ENCODE measurements around the gene GULP1. TPM values are rescaled to one million over a fixed set of nuclear protein-coding genes. Genes with fewer than 3 reads are reported as not detected.

GULP1 gene
- total RNA-seq, 1 donor from 2014 or later, result 17.7 TPM

DNA sequence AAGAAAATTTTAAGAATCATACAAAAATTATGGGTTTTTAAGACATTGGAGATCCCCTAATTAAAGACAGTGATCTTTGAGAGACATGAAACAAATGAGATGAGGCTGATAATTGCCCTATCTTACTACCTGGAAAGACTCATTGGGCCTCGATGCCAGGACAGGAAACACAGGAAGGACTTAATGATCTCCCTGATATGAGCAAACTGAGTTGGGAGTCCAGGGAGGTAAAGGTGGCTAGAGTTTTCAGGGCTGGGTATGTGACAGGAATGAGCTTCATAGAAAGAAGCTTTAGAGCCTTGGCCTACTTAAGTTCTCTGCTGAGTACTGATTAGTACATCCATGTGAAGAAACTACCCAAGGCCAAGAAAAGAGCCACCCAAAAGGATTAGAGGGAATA is 40.6 kb upstream of the GULP1 start:
- H3K9me3 Mint-ChIP-seq (ENCODE audit: unreplicated experiment), result no peaks in the 10 kb centered on the region
- peaks cover 3% of the 10 kb centered on the region for H3K27me3 Mint-ChIP-seq (ENCODE audit: unreplicated experiment)
- H3K4me3 Mint-ChIP-seq (ENCODE audit: unreplicated experiment), result no peak overlapping the region
- no peak for DNase-seq
- H3K27ac Mint-ChIP-seq (ENCODE audit: unreplicated experiment), result no peak overlapping the region
- peaks cover 2% of the 10 kb centered on the region for H3K4me1 Mint-ChIP-seq (ENCODE audit: low read depth, unreplicated experiment)
- TF ChIP-seq, protein P1, sequence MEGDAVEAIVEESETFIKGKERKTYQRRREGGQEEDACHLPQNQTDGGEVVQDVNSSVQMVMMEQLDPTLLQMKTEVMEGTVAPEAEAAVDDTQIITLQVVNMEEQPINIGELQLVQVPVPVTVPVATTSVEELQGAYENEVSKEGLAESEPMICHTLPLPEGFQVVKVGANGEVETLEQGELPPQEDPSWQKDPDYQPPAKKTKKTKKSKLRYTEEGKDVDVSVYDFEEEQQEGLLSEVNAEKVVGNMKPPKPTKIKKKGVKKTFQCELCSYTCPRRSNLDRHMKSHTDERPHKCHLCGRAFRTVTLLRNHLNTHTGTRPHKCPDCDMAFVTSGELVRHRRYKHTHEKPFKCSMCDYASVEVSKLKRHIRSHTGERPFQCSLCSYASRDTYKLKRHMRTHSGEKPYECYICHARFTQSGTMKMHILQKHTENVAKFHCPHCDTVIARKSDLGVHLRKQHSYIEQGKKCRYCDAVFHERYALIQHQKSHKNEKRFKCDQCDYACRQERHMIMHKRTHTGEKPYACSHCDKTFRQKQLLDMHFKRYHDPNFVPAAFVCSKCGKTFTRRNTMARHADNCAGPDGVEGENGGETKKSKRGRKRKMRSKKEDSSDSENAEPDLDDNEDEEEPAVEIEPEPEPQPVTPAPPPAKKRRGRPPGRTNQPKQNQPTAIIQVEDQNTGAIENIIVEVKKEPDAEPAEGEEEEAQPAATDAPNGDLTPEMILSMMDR (IDR thresholded peaks at IDR 0.05; ENCODE audit: partially characterized antibody, unreplicated experiment), result no peak
- no peaks in the 10 kb centered on the region for H3K36me3 Mint-ChIP-seq (ENCODE audit: unreplicated experiment)

DNA sequence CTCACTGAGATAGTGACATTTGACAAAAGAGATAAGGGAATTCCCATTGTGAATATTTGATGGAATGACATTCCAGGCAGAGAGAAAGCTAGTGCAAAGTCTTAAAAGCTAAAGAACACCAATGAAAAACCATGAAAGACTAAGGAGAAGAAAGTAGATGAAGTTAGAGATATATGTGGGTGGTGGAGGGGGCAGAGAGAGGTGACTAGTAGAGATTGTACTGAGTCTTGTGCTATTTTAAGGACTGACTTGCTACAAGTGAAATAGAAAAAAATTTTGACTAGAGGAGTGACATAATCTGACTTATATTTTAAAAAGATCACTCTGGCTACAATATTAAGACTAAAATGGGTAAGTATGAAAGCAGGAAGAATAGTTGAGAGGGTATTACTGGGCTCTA is 35.3 kb upstream of the GULP1 start:
- no peaks in the 10 kb centered on the region for H3K27me3 Mint-ChIP-seq (ENCODE audit: unreplicated experiment)
- no peaks in the 10 kb centered on the region for H3K36me3 Mint-ChIP-seq (ENCODE audit: unreplicated experiment)
- H3K9me3 Mint-ChIP-seq (ENCODE audit: unreplicated experiment), result no peaks in the 10 kb centered on the region
- H3K4me3 Mint-ChIP-seq (ENCODE audit: unreplicated experiment), result no peak overlapping the region
- TF ChIP-seq, protein P1 (IDR thresholded peaks at IDR 0.05; ENCODE audit: partially characterized antibody, unreplicated experiment), result no peak
- no peaks in the 10 kb centered on the region for H3K4me1 Mint-ChIP-seq (ENCODE audit: low read depth, unreplicated experiment)
- DNase-seq, result no peak
- H3K27ac Mint-ChIP-seq (ENCODE audit: unreplicated experiment), result no peak overlapping the region

DNA sequence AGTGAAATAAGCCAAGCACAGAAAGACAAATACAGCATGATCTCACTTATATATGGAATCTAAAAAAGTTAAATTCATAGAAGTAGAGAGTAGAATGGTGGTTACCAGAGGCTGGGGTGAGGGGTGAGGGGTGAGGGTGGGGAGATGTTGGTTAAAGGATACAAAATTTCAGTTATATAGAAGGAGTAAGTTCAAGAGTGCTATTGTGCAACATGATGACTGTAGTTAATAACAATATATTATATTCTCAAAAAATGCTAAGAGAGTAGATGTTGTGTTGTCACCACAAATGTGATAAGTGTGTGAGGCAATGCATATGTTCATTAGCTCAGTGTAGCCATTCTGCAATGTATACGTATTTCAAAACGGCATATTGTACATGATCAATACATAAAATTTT is 26.4 kb upstream of the GULP1 start:
- TF ChIP-seq, protein P1 (IDR thresholded peaks at IDR 0.05; ENCODE audit: partially characterized antibody, unreplicated experiment), result no peak
- H3K4me1 Mint-ChIP-seq (ENCODE audit: low read depth, unreplicated experiment), result no peaks in the 10 kb centered on the region
- H3K27ac Mint-ChIP-seq (ENCODE audit: unreplicated experiment), result no peak overlapping the region
- no peaks in the 10 kb centered on the region for H3K9me3 Mint-ChIP-seq (ENCODE audit: unreplicated experiment)
- no peak overlapping the region for H3K4me3 Mint-ChIP-seq (ENCODE audit: unreplicated experiment)
- no peaks in the 10 kb centered on the region for H3K36me3 Mint-ChIP-seq (ENCODE audit: unreplicated experiment)
- no peak for DNase-seq
- H3K27me3 Mint-ChIP-seq (ENCODE audit: unreplicated experiment), result no peaks in the 10 kb centered on the region

DNA sequence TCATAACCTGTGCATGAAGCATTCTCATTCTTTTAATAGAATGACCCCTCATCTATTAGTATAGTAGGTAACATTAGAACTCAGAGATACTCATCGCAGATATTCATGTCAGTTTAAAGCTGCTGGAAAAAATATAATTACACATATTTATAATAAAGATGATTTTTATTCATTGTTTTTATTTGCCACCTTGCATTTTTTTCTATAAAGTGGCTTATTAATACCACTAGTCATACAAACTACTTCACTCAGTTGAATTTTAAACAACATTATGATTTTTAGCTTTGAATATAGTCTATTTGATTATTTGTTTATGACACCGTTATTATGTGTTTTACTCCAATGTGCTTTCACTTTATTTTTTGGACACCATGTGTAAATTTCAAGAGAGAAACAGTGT is 23.9 kb upstream of the GULP1 start:
- no peaks in the 10 kb centered on the region for H3K36me3 Mint-ChIP-seq (ENCODE audit: unreplicated experiment)
- H3K9me3 Mint-ChIP-seq (ENCODE audit: unreplicated experiment), result no peaks in the 10 kb centered on the region
- H3K4me3 Mint-ChIP-seq (ENCODE audit: unreplicated experiment), result no peak overlapping the region
- TF ChIP-seq, protein P1 (IDR thresholded peaks at IDR 0.05; ENCODE audit: partially characterized antibody, unreplicated experiment), result no peak
- H3K27me3 Mint-ChIP-seq (ENCODE audit: unreplicated experiment), result no peaks in the 10 kb centered on the region
- DNase-seq, result no peak
- no peak overlapping the region for H3K27ac Mint-ChIP-seq (ENCODE audit: unreplicated experiment)
- H3K4me1 Mint-ChIP-seq (ENCODE audit: low read depth, unreplicated experiment), result no peaks in the 10 kb centered on the region

DNA sequence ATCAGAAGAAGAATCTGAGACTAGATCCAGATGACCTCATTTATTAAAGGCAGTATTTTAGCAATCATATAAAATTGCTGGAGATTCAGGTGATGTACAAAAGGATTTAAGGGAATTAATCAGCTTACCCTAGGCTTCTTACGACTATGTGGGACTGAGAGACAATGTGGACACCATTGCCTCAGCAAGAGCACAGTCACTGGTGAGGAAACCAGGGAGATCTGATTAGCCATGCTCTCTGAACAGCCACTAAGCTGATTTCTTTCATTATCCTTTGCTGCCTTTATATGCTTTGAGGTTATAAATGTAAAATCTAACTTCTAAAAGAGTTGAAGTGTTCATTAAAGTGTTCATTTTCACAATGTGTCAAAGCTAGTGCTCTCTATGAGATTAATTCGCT is 22.7 kb upstream of the GULP1 start:
- H3K9me3 Mint-ChIP-seq (ENCODE audit: unreplicated experiment), result no peaks in the 10 kb centered on the region
- TF ChIP-seq, protein P1 (IDR thresholded peaks at IDR 0.05; ENCODE audit: partially characterized antibody, unreplicated experiment), result no peak
- no peaks in the 10 kb centered on the region for H3K36me3 Mint-ChIP-seq (ENCODE audit: unreplicated experiment)
- H3K4me1 Mint-ChIP-seq (ENCODE audit: low read depth, unreplicated experiment), result no peaks in the 10 kb centered on the region
- no peaks in the 10 kb centered on the region for H3K27me3 Mint-ChIP-seq (ENCODE audit: unreplicated experiment)
- no peak overlapping the region for H3K27ac Mint-ChIP-seq (ENCODE audit: unreplicated experiment)
- H3K4me3 Mint-ChIP-seq (ENCODE audit: unreplicated experiment), result no peak overlapping the region
- no peak for DNase-seq

Measured in glutamatergic neuron (in vitro differentiated cells).